ENCODE data around the gene PCSK5. TPM values are rescaled to one million over a fixed set of nuclear protein-coding genes. Genes with fewer than 3 reads are reported as not detected.

PCSK5 gene
- total and polyA plus RNA-seq, 10 donors, result 0.28 to 8.1 (median 5.5) TPM

DNA sequence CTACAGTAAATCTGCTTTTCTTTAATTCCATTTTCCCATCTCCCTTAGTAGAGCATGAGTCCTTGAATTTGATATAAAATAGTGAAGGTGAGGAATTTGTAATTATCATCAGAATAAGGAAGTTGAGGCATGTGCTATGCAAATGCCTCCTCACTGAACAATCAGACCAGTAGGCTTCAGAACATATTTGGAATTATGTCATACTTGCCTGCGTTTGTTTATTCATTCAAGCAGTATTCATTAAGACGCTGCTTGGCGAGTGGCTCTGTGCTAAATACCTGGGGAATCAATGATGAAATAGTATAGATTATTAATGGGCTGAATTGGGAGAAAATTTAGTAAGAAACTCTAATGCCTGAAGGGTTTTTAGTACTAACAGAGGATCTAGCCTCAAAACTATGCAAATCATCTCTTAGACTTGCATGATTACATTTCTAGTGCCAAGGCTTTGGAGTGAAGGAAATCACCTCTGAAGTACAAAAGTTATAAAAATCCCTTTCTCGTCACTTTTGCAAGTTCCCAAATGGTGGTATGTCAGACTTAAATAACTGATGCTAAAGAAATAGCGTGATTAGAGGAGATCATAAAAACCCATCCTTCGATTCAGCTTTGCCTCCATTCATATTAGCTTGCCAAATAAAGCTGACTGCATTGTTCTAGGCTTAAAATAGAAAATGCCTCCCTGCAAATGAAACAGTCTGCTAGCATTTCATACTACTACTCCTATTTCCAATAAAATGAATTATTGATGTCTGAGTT is 141.7 kb downstream of the PCSK5 start:
- Histone ChIP-seq H3K4me3 (no peak overlapping the region), H3K36me3 (no peaks in the 10 kb centered on the region), H3K9me3 (no peaks in the 10 kb centered on the region), H3K4me1 (peaks cover 0 to 5% (median 0%) of the 10 kb centered on the region in 6 donors), H3K27me3 (replicated peaks in 1 of 7) (no peaks in the 10 kb centered on the region), H3K27ac (no peak overlapping the region)
- no peak for DNase-seq
- WGBS, 5 donors, result 75 to 87% (median 85%) methylated on average over 6 of the region's 6 CpGs
- intact Hi-C loops (cut with DNase I; ENCODE audit: low total_unique reads), result no loop called here
- TF ChIP-seq POLR2A (IDR thresholded peaks at IDR 0.05) (no peak), POLR2AphosphoS5 (IDR thresholded peaks at IDR 0.05) (no peak)

DNA sequence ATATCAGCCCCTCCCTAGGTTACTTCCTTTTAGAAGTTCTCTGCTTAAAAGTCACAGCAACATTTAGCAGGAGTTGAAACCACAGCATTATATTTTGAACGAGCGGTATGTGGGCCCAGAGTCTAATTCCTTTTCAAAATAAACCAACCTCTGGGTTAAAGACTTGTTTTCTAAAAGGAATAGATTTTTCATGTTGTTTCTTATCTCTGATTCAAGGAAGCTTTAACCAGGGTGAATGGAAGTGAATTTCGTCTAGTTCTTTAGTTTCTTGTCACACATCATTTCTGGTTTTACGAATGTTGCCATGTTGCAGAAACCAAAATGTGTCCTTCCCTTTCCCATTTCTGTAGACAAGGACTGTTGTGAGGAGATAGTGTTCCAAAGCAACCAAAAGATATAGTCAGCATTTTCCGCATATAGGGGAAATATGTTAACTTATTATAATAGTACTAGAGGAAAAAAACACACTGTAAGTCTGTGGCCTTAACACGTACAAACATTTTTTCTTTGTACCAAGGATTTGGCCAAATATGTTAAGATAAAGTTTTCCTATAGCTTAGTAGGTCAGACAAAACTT is 142.4 kb downstream of the PCSK5 start:
- H3K27me3 ChIP-seq (replicated peaks in 1 of 7), result no peaks in the 10 kb centered on the region
- no peak overlapping the region for H3K27ac ChIP-seq
- no peaks in the 10 kb centered on the region for H3K9me3 ChIP-seq
- 70 to 80% (median 75%) methylated on average over 6 of the region's 6 CpGs for WGBS, 5 donors
- no peak overlapping the region for H3K4me3 ChIP-seq
- TF ChIP-seq POLR2A (IDR thresholded peaks at IDR 0.05), result no peak
- H3K36me3 ChIP-seq, result no peaks in the 10 kb centered on the region
- DNase-seq, result no peak
- intact Hi-C loops (cut with DNase I; ENCODE audit: low total_unique reads), result no loop called here
- H3K4me1 ChIP-seq, result no peaks in the 10 kb centered on the region

DNA sequence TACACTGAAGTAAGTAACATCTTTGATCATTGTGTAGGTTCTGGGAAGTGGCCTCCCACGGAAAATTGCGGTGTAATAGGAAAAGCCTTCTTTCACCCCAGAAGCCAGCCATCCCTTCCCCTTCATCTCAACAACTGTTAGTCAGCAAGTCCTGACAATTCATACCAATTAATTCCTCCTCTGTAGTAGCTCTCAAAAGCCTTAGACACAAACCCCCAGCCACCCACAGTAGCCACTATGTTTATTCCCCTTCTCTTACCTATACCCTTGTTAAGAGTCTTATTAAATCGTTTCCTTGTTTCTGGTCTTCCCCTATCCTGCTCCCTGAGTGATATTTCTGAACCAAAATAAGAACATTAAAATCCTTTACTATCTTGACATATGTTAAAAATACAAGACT is 143.6 kb downstream of the PCSK5 start:
- no peaks in the 10 kb centered on the region for H3K36me3 ChIP-seq
- WGBS, 5 donors, result 82 to 92% (median 89%) methylated on average over 3 of the region's 3 CpGs
- intact Hi-C loops (cut with DNase I; ENCODE audit: low total_unique reads), result no loop called here

DNA sequence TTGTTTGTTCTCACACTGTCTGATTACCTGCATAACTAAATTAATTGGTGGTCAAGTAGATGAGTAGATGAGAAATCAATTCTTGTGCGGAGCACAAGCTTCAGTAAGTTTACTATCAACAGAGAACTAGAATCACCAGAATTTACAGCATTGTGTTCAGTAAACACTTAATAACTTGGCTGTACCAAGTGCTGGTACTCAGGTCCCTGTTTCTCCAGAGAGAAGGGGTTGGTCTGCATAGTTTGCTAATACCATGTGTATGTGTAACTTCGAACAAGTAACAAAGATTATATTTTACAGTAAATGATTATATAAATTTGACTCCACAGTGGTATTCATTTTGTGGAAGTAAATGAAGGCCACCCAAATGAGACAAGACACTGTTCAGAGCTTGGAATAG is 146.3 kb downstream of the PCSK5 start:
- 90 to 96% (median 93%) methylated on average over 2 of the region's 2 CpGs for WGBS, 5 donors
- H3K27me3 ChIP-seq (replicated peaks in 1 of 7), result no peaks in the 10 kb centered on the region
- TF ChIP-seq POLR2AphosphoS5 (IDR thresholded peaks at IDR 0.05), result no peak
- TF ChIP-seq POLR2A (IDR thresholded peaks at IDR 0.05), result no peak
- TF ChIP-seq, protein P1, sequence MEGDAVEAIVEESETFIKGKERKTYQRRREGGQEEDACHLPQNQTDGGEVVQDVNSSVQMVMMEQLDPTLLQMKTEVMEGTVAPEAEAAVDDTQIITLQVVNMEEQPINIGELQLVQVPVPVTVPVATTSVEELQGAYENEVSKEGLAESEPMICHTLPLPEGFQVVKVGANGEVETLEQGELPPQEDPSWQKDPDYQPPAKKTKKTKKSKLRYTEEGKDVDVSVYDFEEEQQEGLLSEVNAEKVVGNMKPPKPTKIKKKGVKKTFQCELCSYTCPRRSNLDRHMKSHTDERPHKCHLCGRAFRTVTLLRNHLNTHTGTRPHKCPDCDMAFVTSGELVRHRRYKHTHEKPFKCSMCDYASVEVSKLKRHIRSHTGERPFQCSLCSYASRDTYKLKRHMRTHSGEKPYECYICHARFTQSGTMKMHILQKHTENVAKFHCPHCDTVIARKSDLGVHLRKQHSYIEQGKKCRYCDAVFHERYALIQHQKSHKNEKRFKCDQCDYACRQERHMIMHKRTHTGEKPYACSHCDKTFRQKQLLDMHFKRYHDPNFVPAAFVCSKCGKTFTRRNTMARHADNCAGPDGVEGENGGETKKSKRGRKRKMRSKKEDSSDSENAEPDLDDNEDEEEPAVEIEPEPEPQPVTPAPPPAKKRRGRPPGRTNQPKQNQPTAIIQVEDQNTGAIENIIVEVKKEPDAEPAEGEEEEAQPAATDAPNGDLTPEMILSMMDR (IDR thresholded peaks at IDR 0.05 in 8 of 11, conservative IDR thresholded peaks at IDR 0.05 in 3 of 11), result no peak
- no peaks in the 10 kb centered on the region for H3K36me3 ChIP-seq
- no peak overlapping the region for H3K4me3 ChIP-seq
- H3K4me1 ChIP-seq, result no peaks in the 10 kb centered on the region
- H3K27ac ChIP-seq, result no peak overlapping the region
- DNase-seq, result no peak
- intact Hi-C loops (cut with DNase I; ENCODE audit: low total_unique reads), result no loop called here
- H3K9me3 ChIP-seq, result no peaks in the 10 kb centered on the region

More for the DNA sequence above, 143.6 kb downstream of the PCSK5 start:
- Histone ChIP-seq H3K4me3 (no peak overlapping the region), H3K4me1 (no peaks in the 10 kb centered on the region), H3K27me3 (replicated peaks in 1 of 7) (no peaks in the 10 kb centered on the region), H3K9me3 (no peaks in the 10 kb centered on the region), H3K27ac (no peak overlapping the region)
- no peak for DNase-seq
- TF ChIP-seq, protein P1 (IDR thresholded peaks at IDR 0.05 in 8 of 11, conservative IDR thresholded peaks at IDR 0.05 in 3 of 11), result no peak
- TF ChIP-seq POLR2A (IDR thresholded peaks at IDR 0.05), result no peak
- TF ChIP-seq POLR2AphosphoS5 (IDR thresholded peaks at IDR 0.05), result no peak

DNA sequence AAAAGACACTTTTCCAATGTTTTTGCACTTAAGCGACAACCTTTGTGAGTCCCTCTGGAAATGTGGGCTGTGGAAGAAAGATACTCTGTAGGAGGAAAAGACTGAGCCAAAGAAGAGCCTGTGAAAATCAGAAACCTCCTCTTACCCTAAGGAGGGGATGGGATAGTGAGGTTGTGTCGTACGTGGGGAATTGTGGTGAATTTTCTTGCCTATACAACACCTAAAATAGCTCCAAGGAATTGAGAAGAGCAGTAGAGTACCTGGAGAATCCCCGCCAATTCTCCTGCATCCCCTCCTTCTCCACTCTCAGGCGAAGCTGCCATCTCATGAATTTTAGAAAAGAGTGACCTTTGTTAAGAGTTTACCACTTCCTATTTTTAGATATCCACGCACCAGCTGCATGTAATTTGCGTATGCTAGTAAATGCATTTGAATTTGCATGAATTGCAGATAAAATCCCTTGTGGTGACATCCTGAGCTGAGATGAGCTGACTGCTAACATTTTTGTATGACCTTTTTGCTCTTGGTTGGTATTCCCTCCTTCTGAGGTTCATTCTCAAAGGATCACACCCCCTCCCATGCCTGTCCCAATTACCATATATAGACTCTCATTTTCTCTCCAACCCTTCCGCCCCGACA is 147.2 kb downstream of the PCSK5 start:
- Histone ChIP-seq H3K36me3 (no peaks in the 10 kb centered on the region), H3K9me3 (no peaks in the 10 kb centered on the region), H3K4me3 (no peak overlapping the region), H3K27ac (no peak overlapping the region), H3K27me3 (replicated peaks in 1 of 7) (no peaks in the 10 kb centered on the region), H3K4me1 (no peaks in the 10 kb centered on the region)
- no peak for DNase-seq
- intact Hi-C loops (cut with DNase I; ENCODE audit: low total_unique reads), result no loop called here
- WGBS, 5 donors, result 82 to 88% (median 84%) methylated on average over 9 of the region's 9 CpGs
- TF ChIP-seq POLR2AphosphoS5 (IDR thresholded peaks at IDR 0.05), result no peak
- TF ChIP-seq, protein P1 (IDR thresholded peaks at IDR 0.05 in 8 of 11, conservative IDR thresholded peaks at IDR 0.05 in 3 of 11), result no peak
- TF ChIP-seq POLR2A (IDR thresholded peaks at IDR 0.05), result no peak
